GM21737 (cell line): Measurements from ENCODE around the gene CELA2A.

Source experiments
- ATAC-seq: cut with Tn5 transposase; IDR thresholded peaks from one replicate; pipeline ENCODE4 v1.9.1; 2021; ENCODE audit warnings: mild to moderate bottlenecking, moderate library complexity; ENCODE audit not compliant: unreplicated experiment

The CELA2A gene

GRCh38 chr1:15456313-15456954, at the start of gene CELA2A:
TSS of gene CELA2A (plus strand) at chr1:15456732. CDS start at chr1:15456754, 22 bp downstream.
- ATAC-seq: no peak

- ATAC-seq: no peak
These were observed 49.0 kb upstream of the CELA2A start for GRCh38 chr1:15407580-15407979.

DNA sequence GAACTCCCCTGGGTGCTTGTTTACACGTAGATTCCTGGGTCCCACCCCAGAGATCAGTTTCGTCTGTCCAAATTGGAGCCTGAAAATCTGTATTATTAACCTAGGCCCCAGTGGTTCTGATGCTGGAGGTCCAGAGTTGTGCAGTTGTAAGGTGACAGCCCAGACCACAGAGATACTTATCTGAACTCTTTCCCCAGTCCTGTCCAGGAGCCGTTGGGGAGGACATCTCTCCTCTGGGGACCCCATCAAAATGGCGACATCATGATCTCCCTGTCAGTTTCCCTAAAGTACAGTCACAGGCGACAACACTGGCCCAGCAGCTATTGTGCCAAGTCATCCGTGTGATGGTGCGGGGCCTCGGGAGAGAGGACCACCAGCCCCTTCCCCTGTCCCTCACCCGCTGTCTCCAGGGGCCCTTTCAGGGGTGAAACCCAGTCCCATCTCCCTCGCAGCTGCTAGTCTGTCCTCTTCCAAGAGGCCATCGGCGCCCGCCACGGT, 47.6 kb upstream of the CELA2A start:
- ATAC-seq: no peak

- ATAC-seq: peak; percentile 64
These were observed 46.9 kb upstream of the CELA2A start, which contains the start of gene EFHD2 for GRCh38 chr1:15409388-15410222. TSS of gene EFHD2 (plus strand) at chr1:15409888. CDS start at chr1:15409972, 84 bp downstream.

- ATAC-seq: no peak
These were observed 46.2 kb upstream of the CELA2A start for GRCh38 chr1:15410223-15410883.

GRCh38 chr1:15410884-15411245, 45.7 kb upstream of the CELA2A start:
- ATAC-seq: no peak

DNA sequence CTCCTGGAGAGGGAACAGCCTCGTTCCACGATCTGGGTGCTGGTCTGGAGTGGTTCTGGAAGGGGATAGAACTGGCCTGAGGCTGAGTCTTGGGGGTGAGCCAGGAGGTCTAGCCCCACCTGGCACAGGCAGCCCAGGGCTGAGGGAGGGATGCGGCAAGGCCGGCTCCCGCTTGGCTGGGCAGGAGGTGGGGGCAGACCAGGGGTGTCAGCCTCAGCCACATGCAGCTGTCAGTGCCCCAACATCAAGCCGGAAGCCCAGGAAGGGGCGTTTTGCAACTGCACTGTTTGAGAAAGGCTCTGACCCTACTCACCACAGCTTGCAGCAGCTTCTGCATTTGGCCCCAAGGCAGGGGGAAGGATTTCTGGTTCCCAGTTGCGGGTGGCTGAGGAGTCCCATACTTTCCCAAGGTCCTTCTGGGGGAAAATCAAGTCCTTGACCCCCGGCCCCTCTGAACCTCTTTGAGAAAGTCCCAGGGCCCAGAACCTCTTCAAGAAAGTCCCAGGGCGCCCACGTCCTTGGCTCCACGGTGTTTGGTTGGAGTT, 44.9 kb upstream of the CELA2A start:
- ATAC-seq: peak; percentile 39

GRCh38 chr1:15412175-15412800, 44.2 kb upstream of the CELA2A start:
- ATAC-seq: no peak

- no peak for ATAC-seq
These were observed 43.7 kb upstream of the CELA2A start for GRCh38 chr1:15412843-15413242.

DNA sequence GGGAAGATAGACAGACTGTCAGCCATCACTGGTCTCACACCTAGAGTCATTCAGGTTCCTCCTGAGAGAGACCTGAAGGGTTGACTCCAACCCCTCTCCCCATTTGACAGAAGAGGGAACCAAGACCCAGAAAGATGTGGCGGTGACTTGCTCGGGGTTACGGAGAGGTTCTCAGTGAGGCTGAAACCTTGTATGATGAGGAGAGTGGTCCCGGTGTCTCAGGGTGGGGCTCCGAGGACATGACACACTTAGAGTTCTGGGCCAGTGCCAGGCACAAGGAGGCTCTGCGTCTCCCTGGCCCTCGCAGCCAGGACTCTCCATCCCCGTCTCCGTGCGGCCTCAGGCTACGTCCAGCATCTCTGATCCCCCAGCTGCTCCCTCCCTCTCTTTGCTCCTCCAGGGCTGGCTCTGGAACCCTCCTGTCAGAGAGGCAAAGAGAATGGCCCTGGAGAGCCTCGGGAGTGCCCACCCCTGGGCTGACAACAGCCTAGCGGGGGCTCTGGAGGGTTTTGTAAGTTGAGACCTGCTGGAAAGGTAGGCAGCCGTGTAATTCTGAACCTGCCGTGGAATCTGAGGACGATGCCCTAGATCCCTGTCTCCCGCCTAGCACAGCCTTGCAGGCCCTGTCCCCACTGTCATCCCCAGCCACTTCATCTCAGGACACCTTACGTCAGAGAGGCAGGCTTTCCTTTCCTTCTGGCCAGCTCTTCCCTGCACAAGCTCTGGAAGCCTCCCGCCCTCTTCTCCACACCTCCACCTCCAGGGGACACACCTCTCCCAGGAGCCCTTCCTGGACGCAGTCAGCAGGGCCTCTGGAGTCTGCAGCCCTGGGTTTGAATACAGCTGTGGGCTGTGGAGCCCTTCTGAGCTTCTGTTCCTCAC, 42.7 kb upstream of the CELA2A start:
- ATAC-seq: no peak

DNA sequence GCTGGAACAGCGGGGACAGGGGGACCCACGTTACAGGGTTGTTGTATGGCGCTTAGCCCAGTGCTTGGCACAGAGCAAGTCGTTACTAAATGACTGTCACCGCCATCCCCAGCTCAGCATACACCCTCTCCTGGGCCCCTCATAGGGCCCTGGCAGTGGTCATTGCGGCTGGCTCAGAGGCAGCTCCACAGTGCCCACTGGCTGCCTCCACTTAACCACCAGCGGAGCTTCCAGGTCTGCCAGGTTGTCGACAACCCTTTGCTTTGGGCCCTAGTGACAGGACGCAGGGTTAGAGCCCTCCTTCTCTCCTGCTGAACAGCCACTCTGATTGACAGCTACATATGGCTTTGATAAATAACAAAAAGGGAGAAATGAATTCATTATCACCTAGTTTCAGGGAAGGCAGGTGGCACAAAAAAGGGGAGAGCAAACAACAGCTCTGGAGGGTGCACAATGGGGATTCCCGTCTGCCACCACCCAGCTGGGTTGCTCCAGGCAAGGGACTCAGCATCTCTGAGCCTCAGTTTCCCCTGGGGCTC, 42.0 kb upstream of the CELA2A start:
- ATAC-seq: no peak

- peak; percentile 34 for ATAC-seq
These were observed 39.2 kb upstream of the CELA2A start for GRCh38 chr1:15417059-15417934.

- ATAC-seq: no peak
These were observed 37.6 kb upstream of the CELA2A start for GRCh38 chr1:15418806-15419515.

GRCh38 chr1:15420853-15421465, 35.6 kb upstream of the CELA2A start:
- no peak for ATAC-seq

DNA sequence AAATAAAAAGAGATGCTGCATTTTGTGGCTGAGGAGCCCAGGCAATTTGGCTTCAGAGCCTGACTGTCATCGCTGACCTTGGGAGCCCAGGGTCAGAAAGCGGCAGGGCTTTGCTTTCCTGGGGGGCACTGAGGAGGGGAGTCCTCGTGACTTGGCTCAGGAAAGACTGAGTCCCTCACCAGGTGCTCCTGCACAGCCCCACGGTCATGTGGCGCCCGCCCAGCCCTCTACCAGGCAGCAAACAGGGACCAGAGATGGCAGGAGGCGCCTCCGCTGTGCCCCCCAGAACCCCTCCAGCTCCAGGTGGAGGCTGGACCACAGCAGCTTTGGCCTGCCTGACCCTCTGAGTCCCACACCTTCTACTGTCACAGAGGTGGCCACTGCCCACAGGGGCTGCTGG, 33.7 kb upstream of the CELA2A start:
- ATAC-seq: no peak

- ATAC-seq: no peak
These were observed 33.0 kb upstream of the CELA2A start for GRCh38 chr1:15423355-15424077.

DNA sequence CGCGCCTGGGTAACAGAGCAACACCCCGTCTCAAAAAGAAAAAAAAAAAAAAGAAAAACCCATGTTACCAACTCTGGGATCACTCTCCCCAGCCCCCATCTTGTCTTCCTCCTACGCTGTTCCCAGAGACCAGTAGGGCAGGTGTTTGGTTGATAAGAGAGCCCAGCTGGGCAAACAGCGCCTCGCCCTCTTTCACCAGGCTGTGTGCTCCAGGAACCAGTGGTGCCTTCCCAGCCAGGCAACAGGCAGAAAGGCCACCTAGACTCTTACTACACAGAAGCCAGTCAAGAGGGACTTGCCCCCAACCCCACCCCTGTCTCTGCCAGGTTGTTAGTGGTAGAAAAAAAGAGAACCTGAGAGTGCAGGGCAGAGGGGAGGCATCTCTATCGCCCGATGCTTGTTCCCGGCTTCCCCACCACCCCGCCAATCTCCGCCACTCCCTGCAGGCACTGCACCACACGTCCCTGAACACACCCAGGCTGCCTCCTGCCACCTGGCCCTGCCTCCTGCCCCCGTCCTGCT, 32.3 kb upstream of the CELA2A start:
- no peak for ATAC-seq
